ENCODE data around the gene CMSS1. TPM values are rescaled to one million over a fixed set of nuclear protein-coding genes. Genes with fewer than 3 reads are reported as not detected.

CMSS1 gene
- total and polyA plus RNA-seq, 2 of the 13 experiments (the other 11 are each of a cell fraction or from before 2014, with no cell fraction given): 6.4 to 48.7 TPM

DNA sequence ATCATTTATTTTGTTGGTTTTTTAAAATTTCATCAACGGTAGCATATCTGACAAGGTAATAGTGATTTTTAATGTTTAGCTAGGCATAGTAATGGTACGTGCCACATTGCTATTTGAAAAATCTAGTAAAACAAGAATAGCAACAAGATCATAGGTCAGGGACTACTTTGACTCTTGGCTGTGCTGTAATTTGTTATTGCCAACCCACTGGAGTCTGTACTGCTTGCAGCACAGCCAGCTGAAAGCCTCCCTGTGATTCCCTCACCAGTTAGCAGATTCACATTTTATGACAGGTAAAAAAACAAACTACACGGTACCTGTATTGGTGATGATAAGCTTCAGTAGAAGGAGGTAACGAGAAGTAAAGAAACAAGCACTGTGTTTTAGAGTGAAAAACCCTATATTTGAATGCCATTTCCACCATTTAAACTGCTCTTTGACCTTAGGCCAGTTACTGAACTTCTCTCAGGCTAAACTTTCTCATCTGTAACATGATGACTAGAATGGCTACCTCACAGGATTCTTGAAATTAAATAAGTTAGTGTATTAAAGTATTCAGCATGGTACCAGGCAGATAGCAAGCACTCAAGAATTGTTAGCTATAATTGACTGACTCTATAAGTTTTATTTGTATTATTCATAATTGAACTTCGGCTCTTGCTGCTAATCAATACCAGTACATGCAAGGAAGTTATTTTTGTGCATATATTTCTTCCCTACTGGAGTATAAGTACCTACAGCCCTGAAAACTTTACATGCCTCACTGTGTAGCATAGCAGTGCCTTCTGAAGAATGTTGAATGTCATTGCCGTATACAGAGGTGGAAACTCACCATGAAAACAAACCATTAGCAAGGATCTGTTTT, 280.5 kb downstream of the CMSS1 start (continued):
- TF ChIP-seq, protein P1, sequence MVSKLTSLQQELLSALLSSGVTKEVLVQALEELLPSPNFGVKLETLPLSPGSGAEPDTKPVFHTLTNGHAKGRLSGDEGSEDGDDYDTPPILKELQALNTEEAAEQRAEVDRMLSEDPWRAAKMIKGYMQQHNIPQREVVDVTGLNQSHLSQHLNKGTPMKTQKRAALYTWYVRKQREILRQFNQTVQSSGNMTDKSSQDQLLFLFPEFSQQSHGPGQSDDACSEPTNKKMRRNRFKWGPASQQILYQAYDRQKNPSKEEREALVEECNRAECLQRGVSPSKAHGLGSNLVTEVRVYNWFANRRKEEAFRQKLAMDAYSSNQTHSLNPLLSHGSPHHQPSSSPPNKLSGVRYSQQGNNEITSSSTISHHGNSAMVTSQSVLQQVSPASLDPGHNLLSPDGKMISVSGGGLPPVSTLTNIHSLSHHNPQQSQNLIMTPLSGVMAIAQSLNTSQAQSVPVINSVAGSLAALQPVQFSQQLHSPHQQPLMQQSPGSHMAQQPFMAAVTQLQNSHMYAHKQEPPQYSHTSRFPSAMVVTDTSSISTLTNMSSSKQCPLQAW (CRISPR knock-in tag; IDR thresholded peaks at IDR 0.05): 0 out of 2 replicates have a peak, but pooled peaks have one; percentile 17
- TF ChIP-seq KLF13 (CRISPR knock-in tag; IDR thresholded peaks at IDR 0.05) (no peak), TAF1 (CRISPR knock-in tag; IDR thresholded peaks at IDR 0.05) (no peak), ZNF652 (CRISPR knock-in tag; IDR thresholded peaks at IDR 0.05; ENCODE audit: borderline replicate concordance, low read depth) (no peak), ZNF781 (CRISPR knock-in tag; IDR thresholded peaks at IDR 0.05; ENCODE audit: borderline replicate concordance, not compliant biosample characterization) (no peak), HMG20B (CRISPR knock-in tag; conservative IDR thresholded peaks at IDR 0.05) (no peak), PLRG1 (conservative IDR thresholded peaks at IDR 0.05) (no peak), HNF4A (CRISPR knock-in tag; IDR thresholded peaks at IDR 0.05) (peak; percentile 83), IKZF4 (CRISPR knock-in tag; IDR thresholded peaks at IDR 0.05; ENCODE audit: borderline replicate concordance, low read depth, not compliant biosample characterization) (no peak), ZNF672 (CRISPR knock-in tag; IDR thresholded peaks at IDR 0.05) (no peak)
- TF ChIP-seq, protein P2, sequence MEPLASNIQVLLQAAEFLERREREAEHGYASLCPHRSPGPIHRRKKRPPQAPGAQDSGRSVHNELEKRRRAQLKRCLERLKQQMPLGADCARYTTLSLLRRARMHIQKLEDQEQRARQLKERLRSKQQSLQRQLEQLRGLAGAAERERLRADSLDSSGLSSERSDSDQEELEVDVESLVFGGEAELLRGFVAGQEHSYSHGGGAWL (CRISPR knock-in tag; IDR thresholded peaks at IDR 0.05): no peak
- TF ChIP-seq, protein P3, sequence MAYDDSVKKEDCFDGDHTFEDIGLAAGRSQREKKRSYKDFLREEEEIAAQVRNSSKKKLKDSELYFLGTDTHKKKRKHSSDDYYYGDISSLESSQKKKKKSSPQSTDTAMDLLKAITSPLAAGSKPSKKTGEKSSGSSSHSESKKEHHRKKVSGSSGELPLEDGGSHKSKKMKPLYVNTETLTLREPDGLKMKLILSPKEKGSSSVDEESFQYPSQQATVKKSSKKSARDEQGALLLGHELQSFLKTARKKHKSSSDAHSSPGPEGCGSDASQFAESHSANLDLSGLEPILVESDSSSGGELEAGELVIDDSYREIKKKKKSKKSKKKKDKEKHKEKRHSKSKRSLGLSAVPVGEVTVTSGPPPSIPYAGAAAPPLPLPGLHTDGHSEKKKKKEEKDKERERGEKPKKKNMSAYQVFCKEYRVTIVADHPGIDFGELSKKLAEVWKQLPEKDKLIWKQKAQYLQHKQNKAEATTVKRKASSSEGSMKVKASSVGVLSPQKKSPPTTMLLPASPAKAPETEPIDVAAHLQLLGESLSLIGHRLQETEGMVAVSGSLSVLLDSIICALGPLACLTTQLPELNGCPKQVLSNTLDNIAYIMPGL (CRISPR knock-in tag; IDR thresholded peaks at IDR 0.05; ENCODE audit: borderline replicate concordance in 1 of 2, low read depth in 1 of 2): no peak
- TF ChIP-seq, protein P4, sequence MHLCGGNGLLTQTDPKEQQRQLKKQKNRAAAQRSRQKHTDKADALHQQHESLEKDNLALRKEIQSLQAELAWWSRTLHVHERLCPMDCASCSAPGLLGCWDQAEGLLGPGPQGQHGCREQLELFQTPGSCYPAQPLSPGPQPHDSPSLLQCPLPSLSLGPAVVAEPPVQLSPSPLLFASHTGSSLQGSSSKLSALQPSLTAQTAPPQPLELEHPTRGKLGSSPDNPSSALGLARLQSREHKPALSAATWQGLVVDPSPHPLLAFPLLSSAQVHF (CRISPR knock-in tag; IDR thresholded peaks at IDR 0.05): no peak
- TF ChIP-seq, protein P5, sequence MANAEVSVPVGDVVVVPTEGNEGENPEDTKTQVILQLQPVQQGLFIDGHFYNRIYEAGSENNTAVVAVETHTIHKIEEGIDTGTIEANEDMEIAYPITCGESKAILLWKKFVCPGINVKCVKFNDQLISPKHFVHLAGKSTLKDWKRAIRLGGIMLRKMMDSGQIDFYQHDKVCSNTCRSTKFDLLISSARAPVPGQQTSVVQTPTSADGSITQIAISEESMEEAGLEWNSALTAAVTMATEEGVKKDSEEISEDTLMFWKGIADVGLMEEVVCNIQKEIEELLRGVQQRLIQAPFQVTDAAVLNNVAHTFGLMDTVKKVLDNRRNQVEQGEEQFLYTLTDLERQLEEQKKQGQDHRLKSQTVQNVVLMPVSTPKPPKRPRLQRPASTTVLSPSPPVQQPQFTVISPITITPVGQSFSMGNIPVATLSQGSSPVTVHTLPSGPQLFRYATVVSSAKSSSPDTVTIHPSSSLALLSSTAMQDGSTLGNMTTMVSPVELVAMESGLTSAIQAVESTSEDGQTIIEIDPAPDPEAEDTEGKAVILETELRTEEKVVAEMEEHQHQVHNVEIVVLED (CRISPR knock-in tag; IDR thresholded peaks at IDR 0.05; ENCODE audit: borderline replicate concordance): no peak
- TF ChIP-seq, protein P6, sequence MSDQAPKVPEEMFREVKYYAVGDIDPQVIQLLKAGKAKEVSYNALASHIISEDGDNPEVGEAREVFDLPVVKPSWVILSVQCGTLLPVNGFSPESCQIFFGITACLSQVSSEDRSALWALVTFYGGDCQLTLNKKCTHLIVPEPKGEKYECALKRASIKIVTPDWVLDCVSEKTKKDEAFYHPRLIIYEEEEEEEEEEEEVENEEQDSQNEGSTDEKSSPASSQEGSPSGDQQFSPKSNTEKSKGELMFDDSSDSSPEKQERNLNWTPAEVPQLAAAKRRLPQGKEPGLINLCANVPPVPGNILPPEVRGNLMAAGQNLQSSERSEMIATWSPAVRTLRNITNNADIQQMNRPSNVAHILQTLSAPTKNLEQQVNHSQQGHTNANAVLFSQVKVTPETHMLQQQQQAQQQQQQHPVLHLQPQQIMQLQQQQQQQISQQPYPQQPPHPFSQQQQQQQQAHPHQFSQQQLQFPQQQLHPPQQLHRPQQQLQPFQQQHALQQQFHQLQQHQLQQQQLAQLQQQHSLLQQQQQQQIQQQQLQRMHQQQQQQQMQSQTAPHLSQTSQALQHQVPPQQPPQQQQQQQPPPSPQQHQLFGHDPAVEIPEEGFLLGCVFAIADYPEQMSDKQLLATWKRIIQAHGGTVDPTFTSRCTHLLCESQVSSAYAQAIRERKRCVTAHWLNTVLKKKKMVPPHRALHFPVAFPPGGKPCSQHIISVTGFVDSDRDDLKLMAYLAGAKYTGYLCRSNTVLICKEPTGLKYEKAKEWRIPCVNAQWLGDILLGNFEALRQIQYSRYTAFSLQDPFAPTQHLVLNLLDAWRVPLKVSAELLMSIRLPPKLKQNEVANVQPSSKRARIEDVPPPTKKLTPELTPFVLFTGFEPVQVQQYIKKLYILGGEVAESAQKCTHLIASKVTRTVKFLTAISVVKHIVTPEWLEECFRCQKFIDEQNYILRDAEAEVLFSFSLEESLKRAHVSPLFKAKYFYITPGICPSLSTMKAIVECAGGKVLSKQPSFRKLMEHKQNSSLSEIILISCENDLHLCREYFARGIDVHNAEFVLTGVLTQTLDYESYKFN (CRISPR knock-in tag; conservative IDR thresholded peaks at IDR 0.05): peak; percentile 92

Measured in HepG2 (cell line).